NT2/D1 (cell line): ENCODE results near the gene SLC2A6.

Experiments used
- SUZ12 ChIP-seq: IDR thresholded peaks from 2 replicates; pipeline ENCODE4 v1.6.1; 2011; ENCODE audit not compliant: insufficient read length, insufficient read depth; ENCODE audit errors: extremely low read depth
- YY1 ChIP-seq: IDR thresholded peaks from 2 replicates; pipeline ENCODE4 v1.6.1; 2011; ENCODE audit not compliant: insufficient read length, insufficient read depth

- no peak for TF ChIP-seq YY1
- no peak for TF ChIP-seq SUZ12
These were observed 15.9 kb upstream of the SLC2A6 start for GRCh38 chr9:133494636-133495326.
